ENCODE data around the gene LPCAT2. TPM values are rescaled to one million over a fixed set of nuclear protein-coding genes. Genes with fewer than 3 reads are reported as not detected.

The LPCAT2 gene
- total and polyA plus RNA-seq, 2 of the 8 experiments (the other 6 are each of a cell fraction or from before 2014, with no cell fraction given) = 2.2 to 10.6 TPM

DNA sequence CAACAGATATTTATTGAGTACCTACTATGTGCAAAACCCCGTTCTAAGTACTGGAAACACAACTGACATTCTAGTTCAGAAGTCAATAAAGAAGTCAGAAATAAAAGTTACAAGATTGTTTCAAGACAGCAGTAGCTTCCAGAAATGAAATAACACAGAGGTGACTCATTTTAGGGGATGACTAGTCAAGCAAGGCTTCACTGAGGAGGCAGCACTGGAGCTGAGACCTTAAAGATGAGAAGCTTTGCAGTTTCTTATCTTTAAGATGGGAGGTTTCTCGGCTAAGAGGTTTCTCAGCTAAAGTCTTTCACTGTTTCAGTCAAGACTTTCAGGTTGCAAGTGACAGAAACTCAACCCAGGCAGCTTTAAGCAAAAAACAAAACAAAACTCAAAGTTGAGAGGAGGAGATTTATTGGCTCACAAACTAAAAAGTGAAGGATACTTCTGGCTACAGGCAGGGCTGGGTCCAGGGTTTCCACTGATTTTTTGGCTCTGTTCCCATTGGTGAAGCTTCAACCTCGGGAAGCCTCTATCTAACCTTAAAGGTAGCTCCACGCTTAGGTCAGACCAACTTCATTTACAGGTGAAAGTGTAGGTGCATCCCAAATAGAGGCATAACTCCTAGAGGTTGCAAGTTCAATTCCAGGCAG, 37.3 kb upstream of the LPCAT2 start:
- no peak overlapping the region for H3K9ac ChIP-seq (replicated peaks in 1 of 4; ENCODE audit: extremely low read depth in 1 of 4, low read depth in 3 of 4, low read length in 3 of 4)
- H3K27me3 ChIP-seq (replicated peaks in 1 of 4; ENCODE audit: control insufficient read depth in 3 of 4, extremely low read depth in 1 of 4, insufficient read depth in 3 of 4, low read length in 3 of 4) = peaks cover 0 to 6% (median 2%) of the 10 kb centered on the region in 4 experiments; a peak in 6 of 7 replicates
- no peak overlapping the region for H3K23ac ChIP-seq (ENCODE audit: insufficient read length)
- no peak overlapping the region for H4K91ac ChIP-seq (replicated peaks; ENCODE audit: insufficient read length, low read length)
- H3K79me1 ChIP-seq (ENCODE audit: low read depth, low read length) = no peaks in the 10 kb centered on the region
- no peak overlapping the region for H4K8ac ChIP-seq (ENCODE audit: extremely low read depth, insufficient read depth, low read length)
- no peaks in the 10 kb centered on the region; a peak in 1 of 8 replicates for H3K36me3 ChIP-seq (ENCODE audit: control insufficient read depth in 2 of 4, insufficient read depth in 4 of 4, low read length in 3 of 4)
- H3K9me3 ChIP-seq (ENCODE audit: insufficient read depth in 2 of 2, low read depth in 1 of 2, low read length in 1 of 2) = no peaks in the 10 kb centered on the region
- H3K4me3 ChIP-seq (ENCODE audit: extremely low read depth in 1 of 4, insufficient read depth in 2 of 4, low read depth in 3 of 4, low read length in 4 of 4) = no peak overlapping the region
- no peak overlapping the region for H3K4me2 ChIP-seq (ENCODE audit: insufficient read depth in 1 of 2, low read depth in 2 of 2, low read length in 2 of 2)
- H2BK12ac ChIP-seq (ENCODE audit: low read depth, low read length) = no peak overlapping the region
- H3K79me2 ChIP-seq (ENCODE audit: control insufficient read depth in 1 of 2, insufficient read depth in 2 of 2, low read length in 2 of 2) = no peaks in the 10 kb centered on the region
- H2BK120ac ChIP-seq (replicated peaks; ENCODE audit: low read depth, low read length) = no peak overlapping the region
- ChIA-PET CTCF (ENCODE audit: partially characterized antibody) (interaction anchor here (3.5 to 19.1 kb wide), 2 partner anchors 30 to 235 kb away, joined by 12 to 446 read pairs; no protein-coding TSS in a partner anchor), POLR2A (ENCODE audit: partially characterized antibody) (interaction anchor here (1.5 kb wide), 1 partner anchor 8 kb away, joined by 8 read pairs; no protein-coding TSS in a partner anchor)
- H3K14ac ChIP-seq (ENCODE audit: insufficient read length) = no peak overlapping the region
- 91% methylated on average over 4 of the region's 4 CpGs; no CpG with 5 or more reads in 1 of the 2 experiments for WGBS, 2 experiments (ENCODE audit: extremely low coverage in 1 of 2, insufficient coverage in 1 of 2, insufficient read length in 1 of 2, insufficient replicate concordance in 2 of 2, low coverage in 1 of 2, low lambda C conversion rate in 2 of 2, missing lambda C conversion rate in 1 of 2)
- no peak for DNase-seq (ENCODE audit: low read depth in 1 of 2, low spot score in 2 of 2)
- H3K56ac ChIP-seq (replicated peaks; ENCODE audit: insufficient read length, low read depth, low read length) = no peak overlapping the region
- no peak overlapping the region for H3K18ac ChIP-seq (ENCODE audit: extremely low read depth, low read length)
- H2BK15ac ChIP-seq (ENCODE audit: low read length) = no peak overlapping the region
- no peak overlapping the region for H3K27ac ChIP-seq (ENCODE audit: low read depth, low read length)
- no peak overlapping the region for H2AFZ ChIP-seq (ENCODE audit: low read length)
- no peak overlapping the region for H3K4ac ChIP-seq (replicated peaks; ENCODE audit: insufficient read length, low read depth, low read length)
- no peak overlapping the region for H2BK5ac ChIP-seq (ENCODE audit: low read depth, low read length)
- H4K5ac ChIP-seq (ENCODE audit: insufficient read length, low read depth, low read length) = no peak overlapping the region
- H2AK5ac ChIP-seq (ENCODE audit: low read depth, low read length) = no peak overlapping the region
- H4K20me1 ChIP-seq (replicated peaks in 1 of 2; ENCODE audit: control insufficient read depth in 1 of 2, insufficient read depth in 2 of 2, low read length in 2 of 2) = no peaks in the 10 kb centered on the region
- no peaks in the 10 kb centered on the region for H3K23me2 ChIP-seq (ENCODE audit: low read depth, low read length)
- H2BK20ac ChIP-seq (ENCODE audit: low read length) = no peak overlapping the region
- FAIRE-seq = no peak
- H3K4me1 ChIP-seq (replicated peaks in 1 of 4; ENCODE audit: control insufficient read depth in 3 of 4, insufficient read depth in 4 of 4, low read length in 3 of 4) = peaks cover 0 to 4% (median 2%) of the 10 kb centered on the region in 4 experiments; a peak in 5 of 7 replicates
- no peak for TF ChIP-seq GTF2F1 (IDR thresholded peaks at IDR 0.05; ENCODE audit: borderline replicate concordance, low read depth, low read length)
- no peak for TF ChIP-seq ATF3 (IDR thresholded peaks at IDR 0.05; ENCODE audit: insufficient read depth, low read depth, low read length)
